IMR-90 (cell line): ENCODE results near the gene GSE1. TPM values are rescaled to one million over a fixed set of nuclear protein-coding genes. Genes with fewer than 3 reads are reported as not detected.

ENCODE experiments used
- ATAC-seq: fragments of 200-7000 bp; cut with Tn5 transposase; 2 replicates; pipeline ENCODE4 v1.9.1; 2020; ENCODE audit warnings: low read depth, mild to moderate bottlenecking, moderate library complexity
- BruUV-seq: library from RNA; stranded (reverse); fragments of 400-500 nt; replicated peaks from 2 replicates; lab custom pipeline; 2021; lab: Mats Ljungman, UMichigan
- CTCF ChIA-PET: fragments of 300-600 bp; formaldehyde crosslinking; extraction: SDS; loops from one replicate; lab custom pipeline; 2021; ENCODE audit warnings: antibody characterized with exemption; lab: Yijun Ruan, JAX
- POLR2A ChIA-PET: fragments of 300-600 bp; sonication (Branson Sonifier 250); formaldehyde crosslinking; loops from one replicate; lab custom pipeline; 2022; ENCODE audit warnings: antibody characterized with exemption; ENCODE audit not compliant: unreplicated experiment; lab: Charles Lee
- DNase-seq: peaks from one replicate; pipeline ENCODE4 v3.0.0; 2013
- H2AFZ ChIP-seq: replicated peaks from 2 replicates; pipeline ENCODE3; 2013; ENCODE audit warnings: low read length, mild to moderate bottlenecking; ENCODE audit not compliant: poor library complexity
- H2AK5ac ChIP-seq: 2 replicates; pipeline ENCODE4 v1.6.1; 2013; ENCODE audit warnings: low read depth, low read length, inconsistent platforms
- H2AK9ac ChIP-seq: replicated peaks from 2 replicates; pipeline ENCODE3; 2013; ENCODE audit warnings: mild to moderate bottlenecking, low read depth, low read length, moderate library complexity; ENCODE audit not compliant: poor library complexity
- H2BK120ac ChIP-seq: 2 replicates; pipeline ENCODE4 v1.6.1; 2013; ENCODE audit warnings: low read depth, low read length, inconsistent platforms
- H2BK15ac ChIP-seq: 3 replicates; pipeline ENCODE4 v1.6.1; 2013; ENCODE audit warnings: low read depth, low read length, inconsistent platforms
- H2BK20ac ChIP-seq: 2 replicates; pipeline ENCODE4 v1.6.1; 2013; ENCODE audit warnings: low read depth, mild to moderate bottlenecking, inconsistent platforms, low read length, moderate library complexity
- H2BK5ac ChIP-seq: 2 replicates; pipeline ENCODE4 v1.6.1; 2013; ENCODE audit warnings: mild to moderate bottlenecking, low read depth, low read length, inconsistent platforms; ENCODE audit not compliant: poor library complexity, severe bottlenecking
- H3K14ac ChIP-seq: replicated peaks from 2 replicates; pipeline ENCODE4 v1.6.1; 2013; ENCODE audit warnings: low read depth, low read length, inconsistent platforms
- H3K18ac ChIP-seq: 2 replicates; pipeline ENCODE4 v1.6.1; 2013; ENCODE audit warnings: low read depth, low read length, control low read depth
- H3K23ac ChIP-seq: 2 replicates; pipeline ENCODE4 v1.6.1; 2013; ENCODE audit warnings: low read depth, low read length, inconsistent platforms
- H3K27ac ChIP-seq: 2 replicates; pipeline ENCODE4 v1.5.1; 2013; ENCODE audit warnings: mild to moderate bottlenecking, control low read depth, low read length; ENCODE audit not compliant: insufficient read depth
- H3K27me3 ChIP-seq: 2 replicates; pipeline ENCODE4 v1.6.1; 2013; ENCODE audit warnings: low read length; ENCODE audit not compliant: control insufficient read depth, insufficient read depth
- H3K36me3 ChIP-seq: 2 replicates; pipeline ENCODE4 v1.6.1; 2013; ENCODE audit warnings: low read length, mixed read lengths; ENCODE audit not compliant: control insufficient read depth, insufficient read depth
- H3K4ac ChIP-seq: 2 replicates; pipeline ENCODE4 v1.6.1; 2013; ENCODE audit warnings: low read depth, low read length, inconsistent platforms
- H3K4me1 ChIP-seq: 2 replicates; pipeline ENCODE4 v1.6.1; 2013; ENCODE audit warnings: low read length, mixed read lengths; ENCODE audit not compliant: control insufficient read depth, insufficient read depth
- H3K4me2 ChIP-seq: 2 replicates; pipeline ENCODE4 v1.6.1; 2013; ENCODE audit warnings: low read depth, mild to moderate bottlenecking, control low read depth, low read length, moderate library complexity
- H3K4me3 ChIP-seq: 2 replicates; pipeline ENCODE4 v1.5.1; 2013; ENCODE audit warnings: low read depth, mild to moderate bottlenecking, control low read depth, low read length, moderate library complexity; ENCODE audit not compliant: insufficient read depth
- H3K56ac ChIP-seq: 2 replicates; pipeline ENCODE4 v1.6.1; 2013; ENCODE audit warnings: low read length, inconsistent platforms; ENCODE audit not compliant: insufficient read depth; ENCODE audit errors: extremely low read depth
- H3K79me1 ChIP-seq, 2 experiments: 2 replicates each; pipeline ENCODE4 v1.6.1; 2013; ENCODE audit warnings: low read length in 2 of 2, inconsistent platforms in 1 of 2, low read depth in 1 of 2
- H3K9ac ChIP-seq: 2 replicates; pipeline ENCODE4 v1.6.1; 2013; ENCODE audit warnings: low read depth, low read length, control low read depth
- H3K9me1 ChIP-seq: 2 replicates; pipeline ENCODE4 v1.6.1; 2013; ENCODE audit warnings: low read length, inconsistent platforms; ENCODE audit not compliant: insufficient read depth
- H3K9me3 ChIP-seq: 2 replicates; pipeline ENCODE4 v1.6.1; 2013; ENCODE audit warnings: low read length; ENCODE audit not compliant: control insufficient read depth, insufficient read depth
- H4K20me1 ChIP-seq: 2 replicates; pipeline ENCODE4 v1.6.1; 2013; ENCODE audit warnings: low read length, inconsistent platforms; ENCODE audit not compliant: insufficient read depth
- H4K5ac ChIP-seq: 2 replicates; pipeline ENCODE4 v1.6.1; 2013; ENCODE audit warnings: mild to moderate bottlenecking, low read depth, low read length, control low read depth
- H4K8ac ChIP-seq, 2 experiments: 2 replicates each; pipeline ENCODE4 v1.6.1; 2013; ENCODE audit warnings: low read depth in 2 of 2, low read length in 2 of 2, control low read depth in 1 of 2, inconsistent platforms in 1 of 2
- H4K91ac ChIP-seq: 2 replicates; pipeline ENCODE4 v1.6.1; 2013; ENCODE audit warnings: low read depth, low read length, inconsistent platforms; ENCODE audit not compliant: insufficient read depth
- MAZ ChIP-seq: IDR thresholded peaks from 2 replicates; pipeline ENCODE4 v1.6.1; 2012; ENCODE audit warnings: low read depth, mild to moderate bottlenecking, low read length, improper control_type of control experiment, moderate library complexity, borderline replicate concordance
- SMC3 ChIP-seq: fragments of 150-350 bp; IDR thresholded peaks from 2 replicates; pipeline ENCODE4 v1.6.1; 2016; ENCODE audit warnings: low read depth, mild to moderate bottlenecking, antibody characterized with exemption, low read length, moderate library complexity
- WGBS, 2 experiments: methylation state at CpG; one replicate each; pipeline versions ENCODE4 v1.1.5 to v1.1.7; 2013; ENCODE audit warnings: missing lambda C conversion rate in 2 of 2; ENCODE audit not compliant: insufficient read length in 1 of 2; ENCODE audit errors: extremely low coverage in 2 of 2; 5-methylcytosine and 5-hydroxymethylcytosine counted together
- dilution Hi-C: fragments of 300-500 bp; cut with HindIII; formaldehyde crosslinking; loops from one replicate; pipeline ENCODE4 v1.14.3; 2018; ENCODE audit warnings: low sequenced_read_pairs; ENCODE audit not compliant: unreplicated experiment
- in situ Hi-C: fragments of 300-500 bp; cut with MboI; formaldehyde crosslinking; loops from 3 replicates; pipeline ENCODE4 v1.14.3; 2019; ENCODE audit warnings: low sequenced_read_pairs, inconsistent platforms, mixed read lengths
- intact Hi-C: fragments of 100-400 bp; cut with micrococcal nuclease; formaldehyde crosslinking; loops from 2 replicates; pipeline ENCODE4 v1.10.0; 2022
- polyA plus RNA-seq, 3 experiments: library from polyadenylated mRNA; depleted of rRNA; stranded (reverse); fragments of >200 nt; gene quantifications; 2 replicates each; pipeline ENCODE4 v1.2.3, GENCODE V29; 2012; ENCODE audit warnings: low replicate concordance in 1 of 3
- total RNA-seq: library from RNA; depleted of rRNA; stranded (reverse); fragments of >200 nt; gene quantifications from 2 replicates; pipeline ENCODE4 v1.2.3, GENCODE V29; 2012

Gene GSE1
- total and polyA plus RNA-seq, 2 of the 4 experiments (the other 2 are of a cell fraction) = 14.9 to 25.5 TPM

DNA sequence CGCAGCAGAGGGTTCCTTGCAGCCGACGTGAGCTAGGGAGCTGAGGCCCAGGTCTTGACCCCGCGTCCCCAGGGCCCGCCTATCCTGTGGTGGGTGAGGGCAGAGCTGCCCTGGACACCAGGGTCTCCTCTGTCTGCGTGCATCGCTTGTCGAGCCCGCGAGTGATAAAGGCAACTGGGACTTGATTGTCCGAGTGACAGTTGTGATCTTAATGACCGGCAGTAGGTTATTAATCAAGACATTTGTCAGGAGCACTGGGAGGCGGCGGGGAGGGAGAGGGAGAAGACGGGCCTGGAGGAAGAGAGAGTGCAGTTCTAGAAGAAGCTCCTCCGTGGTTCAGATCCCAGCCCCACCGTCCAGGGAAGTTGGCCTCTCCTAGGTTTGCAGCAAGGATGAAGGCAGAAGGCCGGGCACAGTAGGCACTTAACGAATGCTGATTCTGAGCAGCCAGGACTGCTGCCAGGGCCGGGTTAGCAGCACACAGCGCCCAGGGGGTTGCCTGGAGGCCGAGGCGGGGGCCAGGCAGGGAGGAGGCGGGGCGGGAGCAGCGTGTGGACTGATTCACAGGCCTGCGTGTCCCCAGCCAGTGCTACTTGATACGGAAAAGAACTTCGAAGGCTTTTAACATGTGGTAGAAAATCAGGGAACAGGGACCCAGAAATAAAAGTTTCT, 11.3 kb upstream of the GSE1 start:
- no peak overlapping the region for H2BK5ac ChIP-seq
- H3K4me1 ChIP-seq = peaks cover 7% of the 10 kb centered on the region; the same call in 1 of the 2 replicates
- WGBS, 2 experiments = 59% methylated on average over 20 of the region's 30 CpGs; no CpG with 5 or more reads in 1 of the 2 experiments
- H3K9me3 ChIP-seq = no peaks in the 10 kb centered on the region
- H2BK120ac ChIP-seq = no peak overlapping the region
- no peak overlapping the region for H4K8ac ChIP-seq
- H3K4me2 ChIP-seq = no peak overlapping the region
- H3K27me3 ChIP-seq = no peaks in the 10 kb centered on the region
- no peak overlapping the region for H3K56ac ChIP-seq
- H3K9me1 ChIP-seq = peaks cover 12% of the 10 kb centered on the region
- BruUV-seq = no TSS peak
- in situ Hi-C loops = no loop called here
- no peak overlapping the region for H3K9ac ChIP-seq
- H3K27ac ChIP-seq = no peak overlapping the region
- no peak overlapping the region for H2AFZ ChIP-seq
- H3K23ac ChIP-seq = no peak overlapping the region
- H3K4me3 ChIP-seq = no peak overlapping the region
- DNase-seq (peak; percentile 24), ATAC-seq (no peak)
- H3K14ac ChIP-seq = no peak overlapping the region
- POLR2A ChIA-PET = no interaction called here
- H2AK9ac ChIP-seq = peak overlapping the region; percentile 25
- H4K91ac ChIP-seq = no peak overlapping the region
- intact Hi-C loops = no loop called here
- H2AK5ac ChIP-seq = no peak overlapping the region
- no peaks in the 10 kb centered on the region for H3K36me3 ChIP-seq
- H2BK15ac ChIP-seq = no peak overlapping the region
- peaks cover 85% of the 10 kb centered on the region for H4K20me1 ChIP-seq
- CTCF ChIA-PET = no interaction called here
- no peak overlapping the region for H3K18ac ChIP-seq
- no peak overlapping the region for H2BK20ac ChIP-seq
- H3K4ac ChIP-seq = no peak overlapping the region
- TF ChIP-seq SMC3 (no peak), MAZ (0 out of 2 replicates have a peak, but pooled peaks have one; percentile 48)
- no peak overlapping the region for H4K5ac ChIP-seq
- peaks cover 29 to 56% of the 10 kb centered on the region in 2 experiments; a peak in 3 of 4 replicates for H3K79me1 ChIP-seq
- dilution Hi-C loops = no loop called here
